PC-3 (cell line): ENCODE results near the gene PRPF40A.

ENCODE experiments used
- EZH2 ChIP-seq: fragments of 300-600 bp; sonication (generic); IDR thresholded peaks from one replicate; pipeline ENCODE4 v1.6.1; 2017; ENCODE audit warnings: antibody characterized with exemption, mild to moderate bottlenecking, low read length; ENCODE audit not compliant: unreplicated experiment
- EZH2phosphoT487 ChIP-seq: fragments of 300-600 bp; sonication (generic); IDR thresholded peaks from 2 replicates; pipeline ENCODE4 v1.6.1; 2018; ENCODE audit warnings: mild to moderate bottlenecking, antibody characterized with exemption, low read length, borderline replicate concordance
- TF ChIP-seq, protein P1 (sequence below): fragments of 300-600 bp; sonication (generic); conservative IDR thresholded peaks from 2 replicates; pipeline ENCODE4 v1.5.1; 2017; ENCODE audit warnings: antibody characterized with exemption, low read depth, mild to moderate bottlenecking, low read length

GRCh38 chr2:152706477-152707021 is 10.7 kb downstream of the PRPF40A start:
- no peak for TF ChIP-seq EZH2phosphoT487
- TF ChIP-seq, protein P1, sequence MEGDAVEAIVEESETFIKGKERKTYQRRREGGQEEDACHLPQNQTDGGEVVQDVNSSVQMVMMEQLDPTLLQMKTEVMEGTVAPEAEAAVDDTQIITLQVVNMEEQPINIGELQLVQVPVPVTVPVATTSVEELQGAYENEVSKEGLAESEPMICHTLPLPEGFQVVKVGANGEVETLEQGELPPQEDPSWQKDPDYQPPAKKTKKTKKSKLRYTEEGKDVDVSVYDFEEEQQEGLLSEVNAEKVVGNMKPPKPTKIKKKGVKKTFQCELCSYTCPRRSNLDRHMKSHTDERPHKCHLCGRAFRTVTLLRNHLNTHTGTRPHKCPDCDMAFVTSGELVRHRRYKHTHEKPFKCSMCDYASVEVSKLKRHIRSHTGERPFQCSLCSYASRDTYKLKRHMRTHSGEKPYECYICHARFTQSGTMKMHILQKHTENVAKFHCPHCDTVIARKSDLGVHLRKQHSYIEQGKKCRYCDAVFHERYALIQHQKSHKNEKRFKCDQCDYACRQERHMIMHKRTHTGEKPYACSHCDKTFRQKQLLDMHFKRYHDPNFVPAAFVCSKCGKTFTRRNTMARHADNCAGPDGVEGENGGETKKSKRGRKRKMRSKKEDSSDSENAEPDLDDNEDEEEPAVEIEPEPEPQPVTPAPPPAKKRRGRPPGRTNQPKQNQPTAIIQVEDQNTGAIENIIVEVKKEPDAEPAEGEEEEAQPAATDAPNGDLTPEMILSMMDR: no peak
- no peak for TF ChIP-seq EZH2
